Activated CD8-positive, alpha-beta memory T cell treated with anti-CD3 and anti-CD28 coated beads for 36 hours (primary cell): Measurements from ENCODE around the gene PLCB1. TPM values are rescaled to one million over a fixed set of nuclear protein-coding genes. Genes with fewer than 3 reads are reported as not detected.
"Not testable (repeated sequence)": the region's sequence is repeated elsewhere in the genome, so short reads cannot be mapped to it uniquely, and the experiment has no call there.

ENCODE experiments used
- CTCF ChIA-PET: fragments of 350-600 bp; sonication (Branson Sonifier 250); formaldehyde crosslinking; loops from one replicate; lab custom pipeline; 2021; ENCODE audit warnings: antibody characterized with exemption; lab: Charles Lee
- POLR2A ChIA-PET: fragments of 350-600 bp; sonication (Branson Sonifier 250); formaldehyde crosslinking; loops from one replicate; lab custom pipeline; 2021; ENCODE audit warnings: antibody characterized with exemption; lab: Charles Lee
- total RNA-seq, 2 experiments: library from RNA; stranded (reverse); gene quantifications; one replicate each; pipeline ENCODE4 v1.2.3, GENCODE V29; 2021

The PLCB1 gene
- 10 to 100 TPM in 1 of 2 experiments, 1 to 10 TPM in 1; 9.8 to 12.8 TPM for total RNA-seq

DNA sequence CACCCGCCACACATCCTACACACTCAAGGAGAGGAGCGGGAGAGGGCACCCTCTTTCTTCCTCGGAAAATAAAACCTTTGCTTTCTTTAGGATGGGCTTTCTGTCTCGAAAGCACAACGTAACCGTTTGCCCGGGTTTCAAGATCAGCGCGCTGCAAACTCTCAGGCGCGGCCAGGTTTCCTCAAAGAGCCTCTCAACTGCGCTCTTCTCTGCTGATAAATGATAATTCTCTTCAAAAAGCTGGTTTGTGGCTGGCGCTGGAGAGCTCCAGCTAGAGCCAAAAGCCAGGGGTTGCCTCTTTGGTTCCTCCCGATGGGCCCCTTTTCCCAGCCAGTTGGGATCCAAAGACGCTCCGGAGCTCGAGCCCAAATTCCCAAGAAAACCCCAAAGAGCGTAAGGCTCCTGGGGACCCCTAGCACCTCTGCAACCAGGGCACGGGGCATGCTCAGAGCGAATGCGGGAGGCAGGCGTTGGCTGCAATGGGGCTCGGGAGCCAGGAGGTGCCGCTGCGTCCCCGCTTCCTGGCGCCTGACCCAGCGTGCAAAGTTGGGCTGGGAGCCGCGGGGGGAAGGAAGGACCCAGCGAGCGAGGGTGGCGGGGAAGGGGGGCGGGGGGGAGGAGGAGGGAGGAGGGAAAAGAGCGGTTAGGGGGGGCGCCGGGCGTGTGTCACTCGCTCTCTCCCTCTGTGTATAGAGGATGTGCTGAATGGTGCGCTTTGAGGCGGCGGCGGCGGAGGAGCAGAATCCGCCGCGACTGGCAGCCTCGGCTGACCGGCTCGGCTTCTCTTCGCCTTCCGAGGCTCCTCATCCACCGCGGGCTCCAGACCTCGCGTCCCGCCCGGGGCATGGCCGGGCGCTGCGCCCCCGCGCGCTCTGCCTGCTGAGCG is at the start of gene PLCB1:
Gene PLCB1 (plus strand): TSS at position 669 of the 886 bp plus-strand sequence. CDS start 386 bp downstream, outside the sequence.
- ChIA-PET POLR2A (no interaction called here), CTCF (interaction anchor here (0.7 to 1.7 kb wide), 2 partner anchors 14 to 259 kb away, joined by 3 to 6 read pairs; no protein-coding TSS in a partner anchor)

- CTCF ChIA-PET: no interaction called here
- POLR2A ChIA-PET: no interaction called here
These were observed 49.1 kb upstream of the PLCB1 start for GRCh38 chr20:8082989-8083388.

DNA sequence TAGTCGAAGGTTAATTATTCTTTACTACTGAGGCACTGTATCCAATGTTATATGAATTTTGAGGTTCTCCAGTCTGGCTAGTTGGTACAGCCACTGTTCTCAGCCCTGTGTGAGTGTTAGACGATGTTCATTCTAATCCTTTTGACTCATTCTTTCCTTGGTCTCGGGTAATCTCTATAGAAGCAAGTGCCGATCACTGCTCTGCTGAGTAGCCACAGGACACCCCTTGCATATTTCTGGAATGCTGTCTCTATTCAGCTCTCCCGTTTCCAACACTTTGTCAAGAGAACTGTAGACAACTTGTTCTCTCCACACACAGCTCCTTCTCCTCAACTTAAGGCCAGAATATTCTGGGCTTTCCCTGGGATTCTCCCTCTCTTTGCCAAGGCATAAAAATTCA is 42.4 kb upstream of the PLCB1 start:
- ChIA-PET CTCF (interaction anchor here (1.4 kb wide), 1 partner anchor 17 kb away, joined by 4 read pairs; no protein-coding TSS in a partner anchor), POLR2A (no interaction called here)

DNA sequence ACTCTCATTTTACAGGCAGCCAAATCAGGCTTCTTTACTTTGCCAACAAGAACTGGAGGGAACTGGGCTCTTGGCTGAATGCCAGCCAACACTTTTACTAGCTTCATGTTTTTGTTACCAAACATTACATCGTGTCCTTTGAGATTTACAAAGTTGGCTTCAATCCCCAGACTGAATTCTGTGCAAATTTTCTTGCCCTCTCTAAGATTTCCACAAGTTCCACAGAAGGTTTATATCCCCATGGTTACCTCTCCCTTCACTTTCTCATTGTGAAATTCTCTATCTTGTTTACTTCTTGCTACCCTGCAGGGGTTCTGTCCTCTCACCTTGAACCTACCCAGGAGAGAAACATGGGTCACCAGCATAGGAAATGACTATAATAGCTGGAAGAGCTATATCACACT is 37.6 kb upstream of the PLCB1 start:
- ChIA-PET CTCF (no interaction called here), POLR2A (no interaction called here)

GRCh38 chr20:8094850-8095249 is 37.2 kb upstream of the PLCB1 start:
- POLR2A ChIA-PET: no interaction called here
- CTCF ChIA-PET: no interaction called here

- CTCF ChIA-PET: no interaction called here
- POLR2A ChIA-PET: no interaction called here
These were observed 36.2 kb upstream of the PLCB1 start for GRCh38 chr20:8095648-8096572.

- ChIA-PET POLR2A (no interaction called here), CTCF (no interaction called here)
These were observed 34.8 kb upstream of the PLCB1 start for GRCh38 chr20:8097307-8097706.

GRCh38 chr20:8104252-8104651 is 27.8 kb upstream of the PLCB1 start:
- ChIA-PET POLR2A (no interaction called here), CTCF (no interaction called here)

DNA sequence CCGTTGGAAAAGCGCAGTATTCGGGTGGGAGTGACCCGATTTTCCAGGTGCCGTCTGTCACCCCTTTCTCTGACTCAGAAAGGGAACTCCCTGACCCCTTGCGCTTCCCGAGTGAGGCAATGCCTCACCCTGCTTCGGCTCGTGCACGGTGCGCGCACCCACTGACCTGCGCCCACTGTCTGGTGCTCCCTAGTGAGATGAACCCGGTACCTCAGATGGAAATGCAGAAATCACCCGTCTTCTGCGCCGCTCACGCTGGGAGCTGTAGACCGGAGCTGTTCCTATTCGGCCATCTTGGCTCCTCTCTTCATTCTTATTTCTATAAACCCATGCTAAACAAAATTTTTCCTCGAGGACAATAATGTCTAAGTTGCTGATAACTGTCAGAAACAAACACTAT is 17.5 kb upstream of the PLCB1 start:
- CTCF ChIA-PET, POLR2A ChIA-PET: not testable (repeated sequence)

DNA sequence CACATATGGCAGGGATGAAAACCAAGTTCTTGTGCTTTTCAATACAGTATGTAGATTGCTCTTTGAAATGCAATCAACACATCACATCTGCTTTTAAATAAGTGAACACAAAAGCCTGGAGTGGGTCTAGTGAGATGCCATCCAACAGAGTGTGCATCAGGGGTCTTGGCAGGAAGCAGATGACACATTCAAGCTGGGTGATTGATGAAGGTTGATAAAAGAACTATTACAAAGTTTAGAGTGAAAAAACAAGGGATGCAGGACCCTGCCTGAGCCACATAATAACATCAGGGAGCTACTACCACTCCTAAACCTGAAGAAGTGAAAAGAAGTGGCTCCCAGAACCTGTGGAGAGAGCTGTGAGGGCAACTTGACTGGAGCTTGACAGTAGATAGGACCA is 16.6 kb upstream of the PLCB1 start:
- POLR2A ChIA-PET: no interaction called here
- CTCF ChIA-PET: no interaction called here

DNA sequence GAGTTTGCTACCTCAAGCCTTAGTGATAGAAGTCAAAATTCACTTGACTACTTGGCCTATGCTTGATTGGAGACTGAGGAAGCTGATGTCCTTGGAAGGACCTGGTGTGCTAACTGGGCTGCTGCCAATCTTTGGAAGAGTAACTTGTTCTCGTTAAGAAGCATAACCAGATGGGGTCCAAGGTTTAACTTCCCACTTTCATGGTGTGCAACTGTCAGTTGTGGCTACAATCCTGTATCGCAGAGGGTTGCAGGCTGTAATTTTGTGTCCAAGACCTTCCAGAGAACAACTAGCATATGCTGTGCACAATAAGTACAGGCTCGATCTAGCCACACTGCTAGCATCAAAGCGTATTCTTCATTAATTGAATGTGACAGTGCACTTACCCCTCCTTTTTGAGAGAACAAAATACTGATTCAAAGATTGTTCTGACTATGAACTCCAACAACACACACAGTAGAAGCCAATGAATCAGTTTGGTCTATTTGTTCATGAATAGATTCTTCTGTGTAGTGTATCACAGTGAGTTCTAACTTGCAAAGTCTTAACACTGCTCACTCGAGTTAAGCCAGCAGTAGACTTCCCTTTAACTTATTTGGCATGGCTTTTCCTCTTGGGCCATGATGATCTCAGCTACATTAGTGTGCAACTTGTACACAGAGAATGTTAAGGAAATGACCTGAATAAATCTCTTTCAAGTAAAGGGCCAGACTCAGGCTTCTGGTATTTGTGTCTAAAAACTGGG is 15.8 kb upstream of the PLCB1 start:
- ChIA-PET CTCF (no interaction called here), POLR2A (no interaction called here)

GRCh38 chr20:8117636-8118035 is 14.4 kb upstream of the PLCB1 start:
- ChIA-PET CTCF (no interaction called here), POLR2A (no interaction called here)

DNA sequence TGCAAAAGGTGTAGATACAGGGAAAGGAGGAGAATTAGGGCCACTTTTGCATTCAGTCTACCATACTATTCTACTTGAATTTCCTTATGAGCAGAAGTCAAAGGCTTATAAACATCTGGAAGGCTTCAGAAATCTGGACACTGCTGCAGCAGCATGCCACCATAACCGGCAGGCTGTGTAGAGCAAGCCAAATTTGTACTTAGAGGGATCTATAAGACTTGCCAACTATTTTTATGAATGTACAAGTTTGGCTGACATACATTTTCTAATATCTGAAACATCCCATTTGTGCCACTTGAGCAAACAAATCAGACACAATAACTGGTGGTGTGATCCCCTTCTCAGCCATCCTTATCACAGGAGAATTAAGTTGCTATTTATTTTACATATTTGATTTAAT is 14.0 kb upstream of the PLCB1 start:
- CTCF ChIA-PET: no interaction called here
- POLR2A ChIA-PET: no interaction called here

DNA sequence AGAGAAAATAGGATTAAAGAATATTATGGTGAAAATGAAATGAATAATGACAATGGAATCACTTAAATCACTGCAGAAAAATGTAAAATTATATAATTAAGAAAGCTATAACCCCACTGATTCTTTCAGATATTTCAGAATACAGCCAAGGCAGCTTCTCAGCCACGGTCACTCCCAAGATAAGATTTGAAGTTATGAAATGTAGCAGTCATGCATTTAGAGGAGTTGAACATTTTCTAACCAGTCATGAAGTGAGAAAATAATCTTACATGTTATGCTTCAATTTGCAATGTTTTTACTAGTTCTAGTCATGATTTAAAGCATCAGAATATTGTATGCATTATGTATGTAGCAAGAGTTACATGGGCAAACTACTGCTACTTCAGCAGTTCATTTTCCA is 13.3 kb upstream of the PLCB1 start:
- ChIA-PET CTCF (no interaction called here), POLR2A (no interaction called here)

- CTCF ChIA-PET: no interaction called here
- POLR2A ChIA-PET: no interaction called here
These were observed 10.4 kb upstream of the PLCB1 start for GRCh38 chr20:8121666-8122065.

- CTCF ChIA-PET: no interaction called here
- POLR2A ChIA-PET: no interaction called here
These were observed 7.4 kb upstream of the PLCB1 start for GRCh38 chr20:8124639-8125038.

- POLR2A ChIA-PET: no interaction called here
- CTCF ChIA-PET: interaction anchor here (0.6 to 1.1 kb wide), 2 partner anchors 28 to 117 kb away, joined by 4 read pairs; no protein-coding TSS in a partner anchor
These were observed 5.9 kb upstream of the PLCB1 start for GRCh38 chr20:8126181-8126580.

DNA sequence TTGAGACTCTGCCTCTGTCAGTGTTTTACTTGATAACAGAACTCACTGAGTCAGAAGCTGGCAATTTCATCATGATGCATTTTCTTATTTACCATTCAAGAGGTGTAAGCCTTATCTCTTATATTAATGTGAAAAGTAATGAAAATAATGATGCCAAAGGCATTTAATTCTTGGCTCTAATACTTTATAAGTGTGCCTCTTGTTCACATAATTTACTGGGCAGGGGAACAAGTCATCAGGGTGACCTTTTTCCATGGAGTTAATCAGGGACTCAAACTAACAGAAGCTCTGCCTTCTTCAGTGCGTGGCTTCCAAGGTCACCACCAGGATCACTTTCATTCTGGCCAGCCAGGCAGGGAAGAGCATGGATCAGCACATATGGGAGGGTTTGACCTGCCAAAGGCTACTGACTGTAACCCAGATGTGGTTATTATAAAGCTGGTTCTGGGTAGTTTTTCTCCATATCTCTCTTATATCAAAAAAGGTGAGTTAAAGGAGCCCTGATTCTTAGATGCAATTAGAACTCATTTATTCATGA is 5.2 kb upstream of the PLCB1 start:
- POLR2A ChIA-PET: no interaction called here
- CTCF ChIA-PET: interaction anchor here (0.6 to 2.0 kb wide), 5 partner anchors 27 to 594 kb away, joined by 4 to 5 read pairs (median 5); no protein-coding TSS in a partner anchor
